LNCAP (cell line): ENCODE results near the gene NR5A1.

Experiments used
- TF ChIP-seq, protein P1 (sequence below): fragments of 450-650 bp; IDR thresholded peaks from 2 replicates; pipeline ENCODE4 v1.5.1; 2017; ENCODE audit warnings: mild to moderate bottlenecking

NR5A1 gene

DNA sequence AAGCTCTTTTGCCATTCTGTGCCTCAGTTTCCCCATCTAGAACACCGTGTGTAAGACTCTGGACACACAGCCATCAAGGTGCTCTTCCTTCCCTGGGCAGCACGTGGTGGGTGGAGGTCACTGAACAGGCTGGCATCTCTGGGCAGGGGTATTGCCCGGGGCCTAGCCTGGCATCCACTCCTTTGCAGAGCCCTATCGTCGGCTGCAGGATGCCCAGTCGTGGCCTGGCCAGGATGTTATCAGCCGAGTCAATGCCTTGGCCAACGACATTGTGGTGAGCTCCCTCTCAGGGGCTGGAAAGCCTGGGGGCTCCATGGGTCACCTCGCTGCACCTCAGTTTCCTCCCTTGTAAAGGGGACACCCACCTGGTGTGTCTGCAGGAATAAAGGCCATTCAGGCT lies 52.9 kb downstream of the NR5A1 start:
- TF ChIP-seq, protein P1, sequence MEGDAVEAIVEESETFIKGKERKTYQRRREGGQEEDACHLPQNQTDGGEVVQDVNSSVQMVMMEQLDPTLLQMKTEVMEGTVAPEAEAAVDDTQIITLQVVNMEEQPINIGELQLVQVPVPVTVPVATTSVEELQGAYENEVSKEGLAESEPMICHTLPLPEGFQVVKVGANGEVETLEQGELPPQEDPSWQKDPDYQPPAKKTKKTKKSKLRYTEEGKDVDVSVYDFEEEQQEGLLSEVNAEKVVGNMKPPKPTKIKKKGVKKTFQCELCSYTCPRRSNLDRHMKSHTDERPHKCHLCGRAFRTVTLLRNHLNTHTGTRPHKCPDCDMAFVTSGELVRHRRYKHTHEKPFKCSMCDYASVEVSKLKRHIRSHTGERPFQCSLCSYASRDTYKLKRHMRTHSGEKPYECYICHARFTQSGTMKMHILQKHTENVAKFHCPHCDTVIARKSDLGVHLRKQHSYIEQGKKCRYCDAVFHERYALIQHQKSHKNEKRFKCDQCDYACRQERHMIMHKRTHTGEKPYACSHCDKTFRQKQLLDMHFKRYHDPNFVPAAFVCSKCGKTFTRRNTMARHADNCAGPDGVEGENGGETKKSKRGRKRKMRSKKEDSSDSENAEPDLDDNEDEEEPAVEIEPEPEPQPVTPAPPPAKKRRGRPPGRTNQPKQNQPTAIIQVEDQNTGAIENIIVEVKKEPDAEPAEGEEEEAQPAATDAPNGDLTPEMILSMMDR: no peak

DNA sequence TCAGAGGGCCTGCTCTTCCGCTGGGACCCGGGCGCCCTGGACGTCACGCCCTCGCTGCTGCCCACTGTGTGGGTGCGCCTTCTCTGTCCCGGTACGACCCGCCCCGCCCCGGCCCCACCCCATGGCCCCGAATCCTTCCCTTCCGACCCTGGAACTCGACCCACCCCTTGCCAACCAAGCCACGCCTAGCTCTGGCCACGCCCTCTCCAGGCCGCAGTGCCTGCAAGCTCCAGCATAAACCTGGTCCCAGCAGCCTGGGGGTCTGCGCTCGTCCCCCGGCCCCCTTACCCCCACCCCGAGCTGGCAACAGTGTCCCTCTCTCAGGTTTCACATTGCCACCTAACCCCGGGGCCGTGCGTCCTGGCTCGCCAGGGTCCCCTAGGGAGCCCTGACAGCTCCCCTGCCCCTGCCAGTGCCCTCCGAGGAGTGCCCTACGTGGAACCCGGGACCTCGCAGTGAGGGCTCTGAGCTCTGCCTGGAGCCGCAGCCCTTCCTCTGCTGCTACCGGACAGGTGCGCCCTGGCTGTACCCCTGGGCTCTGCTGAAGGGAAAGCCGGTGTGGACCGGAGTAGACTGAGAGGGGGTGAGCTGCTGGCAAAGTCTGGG lies 53.5 kb downstream of the NR5A1 start:
- TF ChIP-seq, protein P1: no peak

DNA sequence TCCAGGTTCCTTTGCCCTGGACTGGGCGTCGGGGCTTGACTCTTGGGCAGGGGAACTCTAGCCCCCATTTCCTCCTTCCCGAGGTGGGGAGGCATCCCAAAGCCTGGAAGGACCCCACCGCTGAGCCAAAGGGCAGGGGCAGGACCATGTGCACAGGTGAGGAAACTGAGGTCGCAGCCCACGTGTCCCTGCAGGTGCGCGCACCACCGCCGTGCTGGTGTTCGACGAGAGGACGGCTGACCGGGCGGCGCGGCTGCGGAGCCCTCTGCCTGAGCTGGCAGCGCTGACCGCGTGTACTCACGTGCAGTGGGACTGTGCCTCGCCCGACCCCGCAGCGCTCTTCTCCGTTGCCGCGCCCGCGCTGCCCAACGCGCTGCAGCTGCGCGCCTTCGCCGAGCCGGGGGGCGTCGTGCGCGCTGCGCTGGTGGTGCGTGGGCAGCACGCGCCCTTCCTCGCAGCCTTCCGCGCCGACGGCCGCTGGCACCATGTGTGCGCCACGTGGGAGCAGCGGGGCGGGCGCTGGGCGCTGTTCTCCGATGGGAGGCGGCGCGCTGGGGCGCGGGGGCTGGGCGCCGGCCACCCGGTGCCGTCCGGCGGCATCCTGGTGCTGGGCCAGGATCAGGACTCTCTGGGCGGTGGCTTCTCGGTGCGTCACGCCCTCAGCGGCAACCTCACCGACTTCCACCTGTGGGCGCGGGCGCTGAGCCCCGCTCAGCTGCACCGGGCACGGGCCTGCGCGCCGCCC lies 54.2 kb downstream of the NR5A1 start:
- TF ChIP-seq, protein P1: no peak

DNA sequence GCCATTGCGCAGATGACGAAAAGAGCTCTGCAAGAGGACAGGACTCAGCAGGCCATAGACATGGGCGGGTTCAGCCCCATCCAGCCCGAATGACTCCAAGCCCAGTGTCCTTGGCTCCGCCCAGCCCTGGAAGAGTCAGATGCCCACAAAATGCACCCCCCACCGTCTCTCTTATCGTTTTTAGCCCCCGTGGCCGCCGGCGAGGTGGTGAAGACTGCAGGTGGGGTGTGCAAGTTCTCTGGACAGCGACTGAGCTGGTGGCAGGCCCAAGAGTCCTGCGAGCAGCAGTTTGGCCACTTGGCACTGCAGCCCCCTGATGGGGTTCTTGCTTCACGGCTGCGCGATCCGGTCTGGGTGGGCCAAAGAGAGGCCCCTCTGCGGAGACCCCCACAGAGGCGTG lies 54.9 kb downstream of the NR5A1 start:
- TF ChIP-seq, protein P1: no peak

DNA sequence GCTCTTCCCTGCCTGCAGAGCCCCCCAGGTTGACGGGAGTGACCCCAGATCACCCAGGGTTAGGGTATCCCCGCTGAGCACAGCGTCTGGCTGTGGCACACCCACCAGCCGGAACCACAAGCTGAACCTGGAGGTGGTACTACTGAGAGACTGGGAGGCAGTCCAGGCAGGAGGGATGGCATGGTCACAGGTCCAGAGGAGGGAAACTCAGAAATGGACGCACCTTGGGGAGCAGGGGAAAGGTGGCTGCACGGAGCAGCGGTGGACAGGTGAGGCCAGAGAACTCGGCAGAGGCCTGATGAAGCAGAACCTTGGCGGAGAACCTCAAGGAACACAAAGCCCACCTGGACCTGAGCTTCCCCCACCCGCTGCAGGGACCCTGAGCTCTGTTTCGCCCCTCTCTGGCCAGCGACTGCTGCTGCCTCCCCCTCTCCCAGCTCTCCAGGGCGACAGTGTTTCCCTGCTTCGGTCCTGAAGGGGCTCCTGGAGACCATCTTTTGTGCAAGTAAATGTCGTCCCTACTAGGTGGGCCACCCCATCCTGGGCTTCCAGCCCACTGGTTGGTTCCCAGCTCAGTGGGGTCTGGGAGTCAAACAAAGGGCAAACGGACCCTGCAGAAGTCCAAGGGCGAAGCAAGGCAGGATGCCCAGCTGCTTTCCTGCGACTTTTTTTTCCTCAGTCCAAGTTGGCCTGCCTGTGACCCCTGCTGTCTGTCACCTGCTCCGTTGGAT lies 56.1 kb downstream of the NR5A1 start:
- TF ChIP-seq, protein P1: no peak

DNA sequence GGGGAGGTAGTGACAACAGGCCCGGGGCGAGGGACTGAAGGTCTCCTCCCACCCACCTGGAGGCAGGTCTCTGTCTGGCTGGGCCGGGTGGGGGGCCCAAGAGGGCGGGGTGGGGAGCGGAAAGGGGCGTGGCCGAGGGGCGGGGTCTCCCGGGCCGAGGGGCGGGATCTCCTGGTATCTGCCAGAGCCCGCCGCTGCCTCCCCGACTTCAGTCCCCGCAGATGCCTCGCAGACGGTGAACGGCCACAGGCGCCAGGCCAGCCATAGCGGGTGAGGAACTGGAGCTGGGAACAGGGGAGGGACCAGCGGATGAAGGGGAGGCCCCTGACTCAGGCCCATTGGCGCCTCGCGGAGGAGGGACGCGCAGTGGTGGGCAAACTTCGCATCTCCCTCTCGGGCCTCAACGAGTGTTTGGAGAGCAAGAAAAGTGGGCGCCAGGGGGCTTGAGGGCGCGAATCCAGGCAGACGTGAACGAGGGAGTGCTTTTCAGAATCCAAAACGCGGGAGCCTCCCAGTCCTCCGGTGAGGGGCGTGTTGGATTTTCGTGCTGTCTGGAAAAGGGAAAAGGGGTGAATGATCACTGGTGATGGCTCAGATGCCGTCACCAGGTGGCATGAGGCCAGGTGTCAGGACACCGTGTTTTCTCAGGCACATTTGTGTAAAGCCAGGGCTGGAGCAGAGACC lies 56.8 kb downstream of the NR5A1 start, which contains the start of gene ADGRD2:
ADGRD2 (plus strand) TSS at position 211 of the 684 bp plus-strand sequence. CDS start 1,216 bp downstream, outside the sequence.
- TF ChIP-seq, protein P1: no peak
